K562 (cell line): ENCODE measurements around the gene GDF2. TPM values are rescaled to one million over a fixed set of nuclear protein-coding genes. Genes with fewer than 3 reads are reported as not detected.
A peak's percentile ranks its signal among the peaks of the same experiment; 100 is the strongest.

Experiments
- ATAC-seq: fragments of 200-7000 bp; cut with Tn5 transposase; 3 replicates; pipeline ENCODE4 v1.9.1; 2020; ENCODE audit warnings: moderate library complexity
- BruUV-seq: library from RNA; stranded (reverse); fragments of 400-500 nt; replicated peaks from 2 replicates; lab custom pipeline; 2021; lab: Mats Ljungman, UMichigan
- CTCF ChIA-PET: fragments of 300-600 bp; formaldehyde crosslinking; extraction: SDS; loops from one replicate; lab custom pipeline; 2021; ENCODE audit warnings: low intra/inter-chr PET ratio; lab: Yijun Ruan, JAX
- POLR2A ChIA-PET: fragments of 300-600, 350-650 bp; sonication (Branson Sonifier 250); formaldehyde crosslinking; extraction: SDS; loops from one replicate; lab custom pipeline; 2021; ENCODE audit warnings: antibody characterized with exemption, inconsistent platforms; lab: Yijun Ruan, JAX
- DNase-seq, 4 experiments: peaks; one replicate each; pipeline versions ENCODE4 v3.0.0 to v3.0.0-alpha.2; 2011 to 2018; ENCODE audit warnings: low spot score in 3 of 4, mixed read lengths in 3 of 4; ENCODE audit errors: extremely low read depth in 1 of 4
- FAIRE-seq: peaks from 2 replicates; lab custom pipeline; 2011; peaks lifted over from hg19 to GRCh38; lab: Jason Lieb, UNC
- H2AFZ ChIP-seq: 2 replicates; pipeline ENCODE4 v1.6.0; 2011; ENCODE audit warnings: low read depth, low read length, control low read depth, inconsistent platforms
- H3K27ac ChIP-seq: fragments of 200-600 bp; 3 replicates; pipeline ENCODE4 v1.8.0; 2011; ENCODE audit warnings: low read depth, mild to moderate bottlenecking, control low read depth, inconsistent platforms, low read length, moderate library complexity, mixed read lengths; ENCODE audit errors: extremely low read depth
- H3K27me3 ChIP-seq, 2 experiments: fragments of 300-600 bp in 1 of 2; 2 replicates in 1 of 2; 3 replicates in 1 of 2; pipeline versions ENCODE4 v1.6.0 to v1.8.0; 2011; ENCODE audit warnings: inconsistent platforms in 2 of 2, low read length in 2 of 2, mild to moderate bottlenecking in 1 of 2, mixed read lengths in 1 of 2, moderate library complexity in 1 of 2; ENCODE audit not compliant: control insufficient read depth in 2 of 2, insufficient read depth in 2 of 2
- H3K36me3 ChIP-seq: fragments of 300-600 bp; 3 replicates; pipeline ENCODE4 v1.8.0; 2011; ENCODE audit warnings: mild to moderate bottlenecking, low read length, inconsistent platforms; ENCODE audit not compliant: control insufficient read depth, insufficient read depth
- H3K4me1 ChIP-seq, 2 experiments: fragments of 200-600 bp in 1 of 2; replicated peaks in 1 of 2; 2 replicates in 1 of 2; 3 replicates in 1 of 2; pipeline versions ENCODE4 v1.5.1 to v1.8.0; 2011; ENCODE audit warnings: inconsistent platforms in 2 of 2, low read length in 2 of 2, mild to moderate bottlenecking in 1 of 2, mixed read lengths in 1 of 2, moderate library complexity in 1 of 2; ENCODE audit not compliant: control insufficient read depth in 2 of 2, insufficient read depth in 2 of 2
- H3K4me2 ChIP-seq: 2 replicates; pipeline ENCODE4 v1.6.1; 2011; ENCODE audit warnings: low read length, control low read depth, inconsistent platforms, mixed read lengths; ENCODE audit not compliant: insufficient read depth
- H3K4me3 ChIP-seq: fragments of 200-600 bp; sonication (generic), shearing (Covaris generic); 2 replicates; pipeline ENCODE4 v1.5.1; 2016; ENCODE audit warnings: control low read depth, inconsistent platforms
- H3K79me2 ChIP-seq: fragments of 200-600 bp; 3 replicates; pipeline ENCODE4 v1.8.0; 2011; ENCODE audit warnings: low read length, inconsistent platforms; ENCODE audit not compliant: control insufficient read depth, insufficient read depth
- H3K9ac ChIP-seq, 2 experiments: 2 replicates each; pipeline versions ENCODE4 v1.6.0 to v1.6.1; 2011; ENCODE audit warnings: low read depth in 2 of 2, low read length in 2 of 2, control low read depth in 1 of 2, inconsistent platforms in 1 of 2, mild to moderate bottlenecking in 1 of 2, mixed read lengths in 1 of 2; ENCODE audit not compliant: insufficient read depth in 1 of 2
- H3K9me1 ChIP-seq: one replicate; pipeline ENCODE4 v1.6.0; 2011; ENCODE audit warnings: inconsistent platforms, mild to moderate bottlenecking, low read length, moderate library complexity; ENCODE audit not compliant: control insufficient read depth, insufficient read depth
- H3K9me3 ChIP-seq: replicated peaks from 2 replicates; pipeline ENCODE4 v1.5.1; 2011; ENCODE audit warnings: low read depth, low read length, inconsistent platforms; ENCODE audit not compliant: control insufficient read depth, insufficient read depth
- H4K20me1 ChIP-seq: replicated peaks from 2 replicates; pipeline ENCODE4 v1.6.1; 2011; ENCODE audit warnings: low read length, inconsistent platforms, mixed read lengths; ENCODE audit not compliant: control insufficient read depth, insufficient read depth
- ATF3 ChIP-seq, 2 experiments: fragments of 450-650 bp in 1 of 2; sonication (generic) in 1 of 2; formaldehyde crosslinking in 1 of 2; IDR thresholded peaks in 1 of 2; conservative IDR thresholded peaks in 1 of 2; 2 replicates each; pipeline versions ENCODE4 v1.6.1 to v1.8.1; 2016 to 2023; ENCODE audit warnings: mild to moderate bottlenecking in 2 of 2, moderate library complexity in 2 of 2, inconsistent platforms in 1 of 2, missing genetic modification reagents in 1 of 2
- ATF4 ChIP-seq: fragments of 450-650 bp; formaldehyde crosslinking; IDR thresholded peaks from 2 replicates; pipeline ENCODE4 v1.4.0; 2022; ENCODE audit warnings: mild to moderate bottlenecking, moderate library complexity
- CC2D1A ChIP-seq: fragments of 450-650 bp; IDR thresholded peaks from 2 replicates; pipeline ENCODE4 v1.6.1; 2017; ENCODE audit warnings: mild to moderate bottlenecking
- CSDE1 ChIP-seq, 2 experiments: fragments of 450-650 bp; IDR thresholded peaks; 2 replicates each; pipeline ENCODE4 v1.6.1; 2016; ENCODE audit warnings: mild to moderate bottlenecking in 1 of 2
- FOS ChIP-seq: IDR thresholded peaks from 3 replicates; pipeline ENCODE4 v1.6.1; 2011; ENCODE audit not compliant: insufficient read length; ENCODE audit errors: extremely low read depth
- HMG20B ChIP-seq: fragments of 250-450 bp; sonication (Bioruptor Pico); IDR thresholded peaks from 2 replicates; pipeline ENCODE4 v1.5.0; 2021; ENCODE audit warnings: mild to moderate bottlenecking
- HNRNPK ChIP-seq: fragments of 200-400 bp; formaldehyde crosslinking; IDR thresholded peaks from one replicate; pipeline ENCODE4 v1.6.1; 2018; ENCODE audit warnings: mild to moderate bottlenecking, low read depth, low read length; ENCODE audit not compliant: poor library complexity, severe bottlenecking
- MAZ ChIP-seq, 2 experiments: fragments of 450-650 bp in 1 of 2; sonication (generic) in 1 of 2; formaldehyde crosslinking; IDR thresholded peaks in 1 of 2; conservative IDR thresholded peaks in 1 of 2; 2 replicates each; pipeline versions ENCODE4 v1.4.0 to v1.5.0; 2020; ENCODE audit warnings: mild to moderate bottlenecking in 1 of 2, missing genetic modification reagents in 1 of 2
- MTA2 ChIP-seq: fragments of 450-650 bp; IDR thresholded peaks from 2 replicates; pipeline ENCODE4 v1.6.1; 2016; ENCODE audit warnings: low read depth
- MYNN ChIP-seq, 2 experiments: sonication (generic); formaldehyde crosslinking in 1 of 2; IDR thresholded peaks; 2 replicates each; pipeline versions ENCODE4 v1.5.0 to v1.6.1; 2016 to 2020; ENCODE audit warnings: antibody characterized with exemption in 1 of 2, missing genetic modification reagents in 1 of 2
- NFYB ChIP-seq: IDR thresholded peaks from 2 replicates; pipeline ENCODE4 v1.6.1; 2011; ENCODE audit warnings: mild to moderate bottlenecking, moderate library complexity; ENCODE audit not compliant: insufficient read length; ENCODE audit errors: extremely low read depth
- NR1H2 ChIP-seq: sonication (generic); formaldehyde crosslinking; IDR thresholded peaks from 2 replicates; pipeline ENCODE4 v1.4.0; 2020; ENCODE audit warnings: mild to moderate bottlenecking, missing genetic modification reagents
- RBFOX2 ChIP-seq: fragments of 200-400 bp; formaldehyde crosslinking; IDR thresholded peaks from 2 replicates; pipeline ENCODE4 v1.6.1; 2017; ENCODE audit warnings: low read depth, mild to moderate bottlenecking, low read length, moderate library complexity
- RBM25 ChIP-seq: fragments of 200-400 bp; formaldehyde crosslinking; IDR thresholded peaks from 2 replicates; pipeline ENCODE4 v1.6.1; 2018; ENCODE audit warnings: low read length, low read depth, moderate library complexity; ENCODE audit not compliant: severe bottlenecking
- ZNF384 ChIP-seq: IDR thresholded peaks from 2 replicates; pipeline ENCODE4 v1.6.1; 2012; ENCODE audit warnings: low read depth, low read length, improper control_type of control experiment
- ZNF785 ChIP-seq: fragments of 250-450 bp; sonication (Bioruptor Pico); IDR thresholded peaks from 2 replicates; pipeline ENCODE4 v1.4.0; 2020; ENCODE audit warnings: mild to moderate bottlenecking
- WGBS: fragments of 100-300 bp; shearing (Covaris generic); methylation state at CpG from one replicate; pipeline ENCODE4 v1.1.6; 2016; ENCODE audit warnings: low coverage, mixed read lengths; ENCODE audit not compliant: insufficient coverage; ENCODE audit errors: missing lambda C conversion rate; 5-methylcytosine and 5-hydroxymethylcytosine counted together
- in situ Hi-C: fragments of 300-500 bp; cut with MboI; formaldehyde crosslinking; loops from 4 replicates; pipeline ENCODE4 v1.15.0; 2018; ENCODE audit warnings: inconsistent platforms, mixed read lengths
- intact Hi-C: fragments of 100-400 bp; cut with micrococcal nuclease; formaldehyde crosslinking; loops from 2 replicates; pipeline ENCODE4 v1.14.2; 2022
- polyA plus RNA-seq, 8 experiments: library from polyadenylated mRNA; depleted of rRNA in 4 of 8; stranded (reverse) in 5 of 8; unstranded in 3 of 8; fragments of >200 nt; fragmentation: Nextera tagmentation in 2 of 8; fragmentation: Illumina TruSeq in 1 of 8; extraction: Ambion mirVana in 2 of 8; extraction: Trizol in 1 of 8; gene quantifications; 2 replicates each; pipeline versions ENCODE4 v1.2.1 to v1.2.3, GENCODE V29; 2011 to 2014; ENCODE audit warnings: inconsistent platforms in 1 of 8, missing spikeins in 1 of 8
- total RNA-seq, 7 experiments: library from RNA; depleted of rRNA in 6 of 7; stranded (reverse); fragments of >200 nt in 6 of 7; fragmentation: Illumina TruSeq in 2 of 7; extraction: Trizol in 2 of 7; gene quantifications; 2 replicates each; pipeline versions ENCODE4 v1.2.1 to v1.2.3, GENCODE V29; 2011 to 2021; ENCODE audit warnings: low replicate concordance in 1 of 7
- TF ChIP-seq, protein P1 (sequence below): fragments of 450-650 bp; IDR thresholded peaks from 2 replicates; pipeline ENCODE4 v1.6.1; 2018; ENCODE audit not compliant: partially characterized antibody

GDF2 gene
- total and polyA plus RNA-seq, 9 of the 15 experiments (the other 6 are each of a cell fraction or from before 2014, with no cell fraction given): 0.08 to 0.58 (median 0.27) TPM; not detected in 2

- Histone ChIP-seq H3K9me1 (no peaks in the 10 kb centered on the region), H3K9me3 (no peaks in the 10 kb centered on the region), H3K4me2 (no peak overlapping the region; the same call in 1 of the 2 replicates), H3K27me3 (no peaks in the 10 kb centered on the region), H4K20me1 (no peaks in the 10 kb centered on the region), H3K9ac (no peak overlapping the region), H3K36me3 (no peaks in the 10 kb centered on the region), H3K4me3 (no peak overlapping the region), H3K4me1 (peaks cover 18 to 20% of the 10 kb centered on the region in 2 experiments), H3K79me2 (no peaks in the 10 kb centered on the region), H3K27ac (no peak overlapping the region), H2AFZ (peak overlapping the region; percentile 64; the same call in 1 of the 2 replicates)
- no peak for FAIRE-seq
- DNase-seq: peak in 3 of 4 experiments; percentile 37 to 79 (median 44)
- intact Hi-C loops: no loop called here
- peak; percentile 69 for ATAC-seq
- ChIA-PET POLR2A (interaction anchor here (0.7 kb wide), 1 partner anchor 249 kb away, joined by 3 read pairs; no protein-coding TSS in a partner anchor), CTCF (no interaction called here)
- 39% methylated on average over 9 of the region's 9 CpGs for WGBS
- BruUV-seq: no TSS peak
- in situ Hi-C loops: loop anchor here (10.0 kb wide), 1 partner anchor 284 kb away; no protein-coding TSS in a partner anchor
- TF ChIP-seq HMG20B (CRISPR knock-in tag): no peak
- TF ChIP-seq NR1H2 (CRISPR knock-in tag): no peak
- no peak for TF ChIP-seq ATF3 (IDR thresholded peaks at IDR 0.05)
- TF ChIP-seq ATF3 (CRISPR knock-in tag; conservative IDR thresholded peaks at IDR 0.05): no peak
- TF ChIP-seq HNRNPK: no peak
- peak; percentile 90 for TF ChIP-seq NFYB
- peak; percentile 42; the same call in 1 of the 2 replicates for TF ChIP-seq ZNF384
- TF ChIP-seq ZNF785 (CRISPR knock-in tag): no peak
- no peak for TF ChIP-seq MYNN (IDR thresholded peaks at IDR 0.05)
- TF ChIP-seq MYNN (CRISPR knock-in tag; IDR thresholded peaks at IDR 0.05): no peak
- TF ChIP-seq CSDE1 (IDR thresholded peaks at IDR 0.05): no peak
- TF ChIP-seq RBFOX2: no peak
- peak; percentile 74 for TF ChIP-seq FOS
- TF ChIP-seq, protein P1, sequence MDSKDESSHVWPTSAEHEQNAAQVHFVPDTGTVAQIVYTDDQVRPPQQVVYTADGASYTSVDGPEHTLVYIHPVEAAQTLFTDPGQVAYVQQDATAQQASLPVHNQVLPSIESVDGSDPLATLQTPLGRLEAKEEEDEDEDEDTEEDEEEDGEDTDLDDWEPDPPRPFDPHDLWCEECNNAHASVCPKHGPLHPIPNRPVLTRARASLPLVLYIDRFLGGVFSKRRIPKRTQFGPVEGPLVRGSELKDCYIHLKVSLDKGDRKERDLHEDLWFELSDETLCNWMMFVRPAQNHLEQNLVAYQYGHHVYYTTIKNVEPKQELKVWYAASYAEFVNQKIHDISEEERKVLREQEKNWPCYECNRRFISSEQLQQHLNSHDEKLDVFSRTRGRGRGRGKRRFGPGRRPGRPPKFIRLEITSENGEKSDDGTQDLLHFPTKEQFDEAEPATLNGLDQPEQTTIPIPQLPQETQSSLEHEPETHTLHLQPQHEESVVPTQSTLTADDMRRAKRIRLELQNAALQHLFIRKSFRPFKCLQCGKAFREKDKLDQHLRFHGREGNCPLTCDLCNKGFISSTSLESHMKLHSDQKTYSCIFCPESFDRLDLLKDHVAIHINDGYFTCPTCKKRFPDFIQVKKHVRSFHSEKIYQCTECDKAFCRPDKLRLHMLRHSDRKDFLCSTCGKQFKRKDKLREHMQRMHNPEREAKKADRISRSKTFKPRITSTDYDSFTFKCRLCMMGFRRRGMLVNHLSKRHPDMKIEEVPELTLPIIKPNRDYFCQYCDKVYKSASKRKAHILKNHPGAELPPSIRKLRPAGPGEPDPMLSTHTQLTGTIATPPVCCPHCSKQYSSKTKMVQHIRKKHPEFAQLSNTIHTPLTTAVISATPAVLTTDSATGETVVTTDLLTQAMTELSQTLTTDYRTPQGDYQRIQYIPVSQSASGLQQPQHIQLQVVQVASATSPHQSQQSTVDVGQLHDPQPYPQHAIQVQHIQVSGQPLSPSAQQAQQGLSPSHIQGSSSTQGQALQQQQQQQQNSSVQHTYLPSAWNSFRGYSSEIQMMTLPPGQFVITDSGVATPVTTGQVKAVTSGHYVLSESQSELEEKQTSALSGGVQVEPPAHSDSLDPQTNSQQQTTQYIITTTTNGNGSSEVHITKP: peak; percentile 59
- TF ChIP-seq CC2D1A: peak; percentile 20; the same call in 1 of the 2 replicates
- TF ChIP-seq ATF4 (CRISPR knock-in tag): no peak
- no peak for TF ChIP-seq MTA2
- no peak for TF ChIP-seq MAZ (CRISPR knock-in tag; conservative IDR thresholded peaks at IDR 0.05 in 1 of 2, IDR thresholded peaks at IDR 0.05 in 1 of 2)
- TF ChIP-seq RBM25: peak; percentile 37
Observed at GRCh38 chr10:47318706-47319105, 3.5 kb upstream of the GDF2 start.
